ENCODE measurements around the gene PICK1. TPM values are rescaled to one million over a fixed set of nuclear protein-coding genes. Genes with fewer than 3 reads are reported as not detected.
A peak's percentile ranks its signal among the peaks of the same experiment; 100 is the strongest.

PICK1 gene
- total RNA-seq, 1 donor from 2014 or later, result 53.9 TPM

GRCh38 chr22:38046070-38046748, 11.0 kb upstream of the PICK1 start:
- no peak for DNase-seq (ENCODE audit: low read depth)
- peaks cover 6% of the 10 kb centered on the region for H3K27me3 ChIP-seq (ENCODE audit: control insufficient read depth, insufficient read depth, low read length)
- TF ChIP-seq, protein P1, sequence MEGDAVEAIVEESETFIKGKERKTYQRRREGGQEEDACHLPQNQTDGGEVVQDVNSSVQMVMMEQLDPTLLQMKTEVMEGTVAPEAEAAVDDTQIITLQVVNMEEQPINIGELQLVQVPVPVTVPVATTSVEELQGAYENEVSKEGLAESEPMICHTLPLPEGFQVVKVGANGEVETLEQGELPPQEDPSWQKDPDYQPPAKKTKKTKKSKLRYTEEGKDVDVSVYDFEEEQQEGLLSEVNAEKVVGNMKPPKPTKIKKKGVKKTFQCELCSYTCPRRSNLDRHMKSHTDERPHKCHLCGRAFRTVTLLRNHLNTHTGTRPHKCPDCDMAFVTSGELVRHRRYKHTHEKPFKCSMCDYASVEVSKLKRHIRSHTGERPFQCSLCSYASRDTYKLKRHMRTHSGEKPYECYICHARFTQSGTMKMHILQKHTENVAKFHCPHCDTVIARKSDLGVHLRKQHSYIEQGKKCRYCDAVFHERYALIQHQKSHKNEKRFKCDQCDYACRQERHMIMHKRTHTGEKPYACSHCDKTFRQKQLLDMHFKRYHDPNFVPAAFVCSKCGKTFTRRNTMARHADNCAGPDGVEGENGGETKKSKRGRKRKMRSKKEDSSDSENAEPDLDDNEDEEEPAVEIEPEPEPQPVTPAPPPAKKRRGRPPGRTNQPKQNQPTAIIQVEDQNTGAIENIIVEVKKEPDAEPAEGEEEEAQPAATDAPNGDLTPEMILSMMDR (IDR thresholded peaks at IDR 0.05; ENCODE audit: insufficient read depth, low read length, poor library complexity, severe bottlenecking), result no peak

DNA sequence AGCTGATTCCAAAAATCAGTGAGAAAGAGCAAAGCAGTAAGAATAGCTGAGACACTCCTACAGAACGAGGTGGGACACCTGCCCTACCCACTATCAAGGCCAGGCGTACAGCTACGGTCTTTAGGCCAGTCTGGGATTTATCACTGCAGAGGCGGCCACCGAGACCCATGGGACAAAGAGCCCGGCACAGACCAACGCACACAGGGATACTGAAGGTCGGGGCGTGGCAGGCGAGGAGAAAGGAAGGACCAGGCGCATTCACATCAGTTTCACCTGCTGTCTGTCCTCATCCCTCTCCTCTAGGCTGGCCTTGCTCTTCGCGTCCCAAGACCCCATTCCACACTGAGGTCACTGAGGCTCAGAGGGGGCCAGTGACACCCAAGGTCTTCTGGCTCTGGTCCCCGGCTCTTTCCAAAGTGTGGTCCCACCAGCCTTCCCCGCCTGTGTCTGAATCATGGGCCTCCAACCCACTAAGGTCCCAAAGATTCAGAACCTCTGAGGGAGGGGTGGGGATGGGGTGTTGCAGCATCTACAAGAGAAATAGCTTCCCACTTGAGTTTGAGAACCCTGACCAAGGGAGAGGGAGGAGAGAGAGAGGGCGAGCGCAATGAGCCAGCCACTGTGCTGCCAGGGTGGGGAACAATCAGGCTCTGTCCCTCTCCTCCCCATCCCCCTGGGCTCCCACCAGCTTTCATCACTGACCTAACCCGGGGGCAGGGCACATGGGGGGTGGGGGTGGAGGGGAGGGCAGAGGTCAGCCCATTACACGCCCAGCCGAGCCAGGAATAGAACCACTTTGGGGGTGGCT, 7.2 kb upstream of the PICK1 start:
- Histone ChIP-seq H3K27me3 (ENCODE audit: control insufficient read depth, insufficient read depth, low read length) (peaks cover 4% of the 10 kb centered on the region), H3K4me3 (ENCODE audit: low read depth, low read length) (no peak overlapping the region), H3K36me3 (ENCODE audit: control insufficient read depth, insufficient read depth, low read length) (no peaks in the 10 kb centered on the region)
- no peak for DNase-seq (ENCODE audit: low read depth)
- TF ChIP-seq, protein P1 (IDR thresholded peaks at IDR 0.05; ENCODE audit: insufficient read depth, low read length, poor library complexity, severe bottlenecking), result no peak

More at GRCh38 chr22:38046070-38046748, 11.0 kb upstream of the PICK1 start:
- Histone ChIP-seq H3K4me3 (ENCODE audit: low read depth, low read length) (no peak overlapping the region), H3K36me3 (ENCODE audit: control insufficient read depth, insufficient read depth, low read length) (no peaks in the 10 kb centered on the region)

DNA sequence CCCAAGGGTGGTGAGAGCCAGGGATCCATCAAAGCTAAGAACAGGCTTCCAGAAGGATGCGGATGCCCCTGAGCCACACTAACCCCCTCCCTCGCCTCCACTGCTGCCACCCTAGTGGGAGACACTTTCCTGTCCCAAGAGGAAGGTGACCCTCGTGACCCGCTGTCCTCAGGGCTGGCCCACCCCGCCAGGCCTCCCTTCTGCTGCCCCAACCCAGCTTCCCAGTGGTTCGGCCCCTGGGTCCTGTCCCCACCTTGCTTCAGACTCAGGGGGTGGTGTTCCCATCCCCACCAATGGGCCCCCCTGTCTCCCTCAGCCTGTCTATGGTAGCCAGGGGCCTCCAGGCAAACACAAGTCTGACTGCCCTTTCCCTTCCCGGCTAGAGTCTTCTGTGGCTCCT, 6.5 kb upstream of the PICK1 start:
- Histone ChIP-seq H3K4me3 (ENCODE audit: low read depth, low read length) (no peak overlapping the region), H3K36me3 (ENCODE audit: control insufficient read depth, insufficient read depth, low read length) (no peaks in the 10 kb centered on the region), H3K27me3 (ENCODE audit: control insufficient read depth, insufficient read depth, low read length) (peaks cover 4% of the 10 kb centered on the region)
- TF ChIP-seq, protein P1 (IDR thresholded peaks at IDR 0.05; ENCODE audit: insufficient read depth, low read length, poor library complexity, severe bottlenecking), result no peak
- no peak for DNase-seq (ENCODE audit: low read depth)

GRCh38 chr22:38051261-38051660, 5.9 kb upstream of the PICK1 start:
- no peak for DNase-seq (ENCODE audit: low read depth)
- no peak overlapping the region for H3K4me3 ChIP-seq (ENCODE audit: low read depth, low read length)
- TF ChIP-seq, protein P1 (IDR thresholded peaks at IDR 0.05; ENCODE audit: insufficient read depth, low read length, poor library complexity, severe bottlenecking), result no peak
- H3K27me3 ChIP-seq (ENCODE audit: control insufficient read depth, insufficient read depth, low read length), result peaks cover 4% of the 10 kb centered on the region
- H3K36me3 ChIP-seq (ENCODE audit: control insufficient read depth, insufficient read depth, low read length), result no peaks in the 10 kb centered on the region

DNA sequence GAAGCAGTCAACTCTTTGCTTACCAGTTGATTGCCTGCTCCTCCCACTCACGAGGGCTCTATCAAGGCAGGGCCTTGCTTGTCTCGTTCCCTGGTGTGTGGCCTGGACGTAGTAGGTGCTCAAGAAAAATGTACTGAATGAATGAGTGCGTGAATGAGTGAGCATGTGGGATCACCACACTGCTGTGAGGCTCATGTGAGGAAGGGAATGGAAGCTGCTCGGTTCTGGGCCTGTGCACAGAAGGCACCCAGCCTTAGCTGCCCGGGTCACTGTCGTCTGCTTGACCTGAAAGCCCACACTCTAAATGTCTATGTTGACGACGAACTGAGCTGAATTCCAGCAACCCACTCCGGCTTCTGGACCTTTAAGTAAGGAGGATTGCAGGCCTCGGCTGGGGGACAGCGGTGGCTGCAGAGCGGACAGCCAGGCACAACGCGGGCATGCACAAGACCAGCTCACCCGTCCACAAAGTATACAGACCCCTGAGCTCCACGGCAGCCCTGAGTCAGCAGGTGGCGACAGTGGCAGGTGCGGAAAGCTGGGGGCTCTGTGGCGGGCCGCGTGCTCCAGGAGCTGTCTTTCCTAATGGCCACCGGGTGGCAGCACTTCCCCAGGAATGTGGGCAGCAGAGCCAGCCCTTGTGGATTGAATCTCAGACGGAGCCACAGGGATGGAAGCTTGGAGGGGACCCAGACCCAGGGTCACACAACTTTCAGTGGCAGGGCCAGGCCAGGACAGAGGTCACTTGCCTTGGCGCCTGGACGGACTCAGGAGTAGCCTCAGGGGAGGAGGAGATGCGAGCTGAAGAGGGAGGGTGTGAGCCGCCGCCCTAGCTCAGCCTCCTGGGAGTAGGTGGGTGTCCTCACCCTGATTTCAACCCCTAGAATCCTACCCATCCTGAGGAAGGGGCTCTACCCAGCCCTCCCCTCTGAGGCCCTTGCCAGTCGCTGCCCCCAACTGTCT, 5.0 kb upstream of the PICK1 start:
- Histone ChIP-seq H3K36me3 (ENCODE audit: control insufficient read depth, insufficient read depth, low read length) (no peaks in the 10 kb centered on the region), H3K27me3 (ENCODE audit: control insufficient read depth, insufficient read depth, low read length) (peaks cover 4% of the 10 kb centered on the region), H3K4me3 (ENCODE audit: low read depth, low read length) (no peak overlapping the region)
- DNase-seq (ENCODE audit: low read depth), result no peak
- TF ChIP-seq, protein P1 (IDR thresholded peaks at IDR 0.05; ENCODE audit: insufficient read depth, low read length, poor library complexity, severe bottlenecking), result peak; percentile 91

All from kidney epithelial cell (primary cell).